Osteoblast (primary cell): ENCODE results near the gene PSMG4. TPM values are rescaled to one million over a fixed set of nuclear protein-coding genes. Genes with fewer than 3 reads are reported as not detected.

ENCODE experiments used
- DNase-seq: peaks from one replicate; pipeline ENCODE4 v3.0.0; 2011; ENCODE audit warnings: low spot score, mixed read lengths; ENCODE audit not compliant: insufficient read length; ENCODE audit errors: missing footprints
- H2AFZ ChIP-seq: 2 replicates; pipeline ENCODE4 v1.6.0; 2011; ENCODE audit warnings: mild to moderate bottlenecking, low read length
- H3K27ac ChIP-seq: 2 replicates; pipeline ENCODE4 v1.5.1; 2011; ENCODE audit warnings: mild to moderate bottlenecking, low read depth, low read length, moderate library complexity
- H3K27me3 ChIP-seq: 2 replicates; pipeline ENCODE4 v1.6.0; 2012; ENCODE audit warnings: mild to moderate bottlenecking, control low read depth, inconsistent platforms, low read length, moderate library complexity; ENCODE audit not compliant: insufficient read depth
- H3K36me3 ChIP-seq: 2 replicates; pipeline ENCODE4 v1.5.1; 2011; ENCODE audit warnings: mild to moderate bottlenecking, low read length, control low read depth, moderate library complexity; ENCODE audit not compliant: insufficient read depth
- H3K4me1 ChIP-seq: 2 replicates; pipeline ENCODE4 v1.5.1; 2011; ENCODE audit warnings: mild to moderate bottlenecking, low read length, control low read depth, moderate library complexity; ENCODE audit not compliant: insufficient read depth
- H3K4me2 ChIP-seq: 2 replicates; pipeline ENCODE4 v1.6.0; 2011; ENCODE audit warnings: mild to moderate bottlenecking, low read length; ENCODE audit not compliant: insufficient read depth
- H3K4me3 ChIP-seq: fragments of 200-600 bp; sonication (generic); 3 replicates; pipeline ENCODE4 v1.5.1; 2012; ENCODE audit warnings: mild to moderate bottlenecking, low read length, inconsistent platforms; ENCODE audit not compliant: insufficient read depth
- H3K79me2 ChIP-seq: 2 replicates; pipeline ENCODE4 v1.6.0; 2012; ENCODE audit warnings: mild to moderate bottlenecking, low read length, control low read depth, inconsistent platforms; ENCODE audit not compliant: insufficient read depth
- H3K9me3 ChIP-seq: 2 replicates; pipeline ENCODE4 v1.5.1; 2011; ENCODE audit warnings: low read depth, low read length, control low read depth
- H4K20me1 ChIP-seq: 2 replicates; pipeline ENCODE4 v1.6.0; 2012; ENCODE audit warnings: mild to moderate bottlenecking, low read length, control low read depth; ENCODE audit not compliant: insufficient read depth
- total RNA-seq: library from RNA; depleted of rRNA; stranded (reverse); fragments of >200 nt; gene quantifications from 2 replicates; pipeline ENCODE4 v1.2.3, GENCODE V29; 2012
- TF ChIP-seq, protein P1 (sequence below): IDR thresholded peaks from 2 replicates; pipeline ENCODE4 v1.5.1; 2011; ENCODE audit warnings: mild to moderate bottlenecking, low read depth, low read length, moderate library complexity; ENCODE audit errors: extremely low read depth

The PSMG4 gene
- total RNA-seq, 1 donor, result 24.6 TPM

DNA sequence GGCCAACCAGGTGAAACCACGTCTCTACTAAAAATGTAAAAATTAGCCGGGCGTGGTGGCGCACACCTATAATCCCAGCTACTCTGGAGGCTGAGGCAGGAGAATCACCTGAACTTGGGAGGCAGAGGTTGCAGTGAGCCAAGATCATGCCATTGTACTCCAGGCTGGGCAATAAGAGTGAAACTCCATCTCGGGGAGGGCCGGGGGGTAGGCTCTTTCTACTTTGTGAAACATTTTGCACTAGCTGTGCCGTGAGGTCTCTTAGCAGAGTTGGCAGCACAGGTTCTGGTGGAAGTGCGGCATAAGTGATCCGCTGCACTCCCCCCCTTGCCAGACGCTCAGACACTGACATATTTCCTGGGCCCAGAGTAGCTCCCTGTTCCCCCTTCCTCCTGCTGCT, 24.5 kb downstream of the PSMG4 start:
- H3K79me2 ChIP-seq, result no peaks in the 10 kb centered on the region
- peaks cover 20% of the 10 kb centered on the region for H3K4me1 ChIP-seq
- no peaks in the 10 kb centered on the region for H3K9me3 ChIP-seq
- DNase-seq, result peak; percentile 18
- H3K4me2 ChIP-seq, result no peak overlapping the region
- H3K36me3 ChIP-seq, result peaks cover 12% of the 10 kb centered on the region
- no peak overlapping the region for H3K4me3 ChIP-seq
- TF ChIP-seq, protein P1, sequence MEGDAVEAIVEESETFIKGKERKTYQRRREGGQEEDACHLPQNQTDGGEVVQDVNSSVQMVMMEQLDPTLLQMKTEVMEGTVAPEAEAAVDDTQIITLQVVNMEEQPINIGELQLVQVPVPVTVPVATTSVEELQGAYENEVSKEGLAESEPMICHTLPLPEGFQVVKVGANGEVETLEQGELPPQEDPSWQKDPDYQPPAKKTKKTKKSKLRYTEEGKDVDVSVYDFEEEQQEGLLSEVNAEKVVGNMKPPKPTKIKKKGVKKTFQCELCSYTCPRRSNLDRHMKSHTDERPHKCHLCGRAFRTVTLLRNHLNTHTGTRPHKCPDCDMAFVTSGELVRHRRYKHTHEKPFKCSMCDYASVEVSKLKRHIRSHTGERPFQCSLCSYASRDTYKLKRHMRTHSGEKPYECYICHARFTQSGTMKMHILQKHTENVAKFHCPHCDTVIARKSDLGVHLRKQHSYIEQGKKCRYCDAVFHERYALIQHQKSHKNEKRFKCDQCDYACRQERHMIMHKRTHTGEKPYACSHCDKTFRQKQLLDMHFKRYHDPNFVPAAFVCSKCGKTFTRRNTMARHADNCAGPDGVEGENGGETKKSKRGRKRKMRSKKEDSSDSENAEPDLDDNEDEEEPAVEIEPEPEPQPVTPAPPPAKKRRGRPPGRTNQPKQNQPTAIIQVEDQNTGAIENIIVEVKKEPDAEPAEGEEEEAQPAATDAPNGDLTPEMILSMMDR, result no peak
- H4K20me1 ChIP-seq, result no peaks in the 10 kb centered on the region
- H2AFZ ChIP-seq, result no peak overlapping the region
- no peak overlapping the region for H3K27ac ChIP-seq
- no peaks in the 10 kb centered on the region for H3K27me3 ChIP-seq

GRCh38 chr6:3283641-3284435, 25.1 kb downstream of the PSMG4 start:
- Histone ChIP-seq H3K4me3 (no peak overlapping the region), H3K4me2 (no peak overlapping the region), H3K9me3 (no peaks in the 10 kb centered on the region), H3K36me3 (peaks cover 12% of the 10 kb centered on the region), H3K27me3 (no peaks in the 10 kb centered on the region), H3K79me2 (no peaks in the 10 kb centered on the region), H2AFZ (no peak overlapping the region), H3K27ac (no peak overlapping the region), H4K20me1 (no peaks in the 10 kb centered on the region), H3K4me1 (peaks cover 20% of the 10 kb centered on the region)
- peak; percentile 57 for DNase-seq
- TF ChIP-seq, protein P1, result no peak

DNA sequence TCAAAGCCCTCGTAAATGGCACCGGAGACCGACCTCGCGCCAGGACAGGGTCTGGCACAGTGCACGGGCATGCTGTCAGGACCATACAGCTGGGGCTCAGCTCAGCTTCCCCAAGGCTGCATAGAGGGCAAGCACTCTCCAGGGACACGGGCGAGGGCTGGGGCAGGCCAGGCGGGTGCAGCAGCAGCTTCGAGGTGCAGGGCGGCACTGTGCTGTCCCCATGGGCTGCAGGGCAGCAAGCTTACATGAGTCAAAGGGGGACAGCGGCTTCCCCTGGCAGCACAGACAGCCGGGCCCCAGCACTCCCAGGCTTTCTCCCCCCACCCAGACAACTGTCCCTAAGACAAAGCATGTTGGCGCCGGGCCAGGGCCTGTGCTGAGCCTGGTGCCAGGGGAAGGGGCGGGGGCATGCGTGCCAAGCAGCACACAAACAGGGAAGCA, 25.7 kb downstream of the PSMG4 start:
- Histone ChIP-seq H2AFZ (no peak overlapping the region), H3K4me3 (no peak overlapping the region), H3K4me2 (no peak overlapping the region), H3K36me3 (peaks cover 12% of the 10 kb centered on the region), H4K20me1 (no peaks in the 10 kb centered on the region), H3K27ac (no peak overlapping the region), H3K79me2 (no peaks in the 10 kb centered on the region), H3K9me3 (no peaks in the 10 kb centered on the region), H3K27me3 (no peaks in the 10 kb centered on the region), H3K4me1 (peaks cover 20% of the 10 kb centered on the region)
- DNase-seq, result peak; percentile 47
- TF ChIP-seq, protein P1, result no peak

- Histone ChIP-seq H3K4me2 (no peak overlapping the region), H3K27ac (no peak overlapping the region), H4K20me1 (no peaks in the 10 kb centered on the region), H3K27me3 (no peaks in the 10 kb centered on the region), H2AFZ (no peak overlapping the region), H3K79me2 (no peaks in the 10 kb centered on the region), H3K36me3 (peaks cover 12% of the 10 kb centered on the region), H3K4me1 (peaks cover 20% of the 10 kb centered on the region), H3K4me3 (no peak overlapping the region), H3K9me3 (no peaks in the 10 kb centered on the region)
- TF ChIP-seq, protein P1, result no peak
- DNase-seq, result peak; percentile 85
Measured at GRCh38 chr6:3285049-3285639, 26.4 kb downstream of the PSMG4 start.
